GM18858 (cell line): Measurements from ENCODE around the gene RBM19.

Source experiments
- ATAC-seq: cut with Tn5 transposase; IDR thresholded peaks from one replicate; pipeline ENCODE4 v1.9.1; 2021; ENCODE audit not compliant: unreplicated experiment

The RBM19 gene

DNA sequence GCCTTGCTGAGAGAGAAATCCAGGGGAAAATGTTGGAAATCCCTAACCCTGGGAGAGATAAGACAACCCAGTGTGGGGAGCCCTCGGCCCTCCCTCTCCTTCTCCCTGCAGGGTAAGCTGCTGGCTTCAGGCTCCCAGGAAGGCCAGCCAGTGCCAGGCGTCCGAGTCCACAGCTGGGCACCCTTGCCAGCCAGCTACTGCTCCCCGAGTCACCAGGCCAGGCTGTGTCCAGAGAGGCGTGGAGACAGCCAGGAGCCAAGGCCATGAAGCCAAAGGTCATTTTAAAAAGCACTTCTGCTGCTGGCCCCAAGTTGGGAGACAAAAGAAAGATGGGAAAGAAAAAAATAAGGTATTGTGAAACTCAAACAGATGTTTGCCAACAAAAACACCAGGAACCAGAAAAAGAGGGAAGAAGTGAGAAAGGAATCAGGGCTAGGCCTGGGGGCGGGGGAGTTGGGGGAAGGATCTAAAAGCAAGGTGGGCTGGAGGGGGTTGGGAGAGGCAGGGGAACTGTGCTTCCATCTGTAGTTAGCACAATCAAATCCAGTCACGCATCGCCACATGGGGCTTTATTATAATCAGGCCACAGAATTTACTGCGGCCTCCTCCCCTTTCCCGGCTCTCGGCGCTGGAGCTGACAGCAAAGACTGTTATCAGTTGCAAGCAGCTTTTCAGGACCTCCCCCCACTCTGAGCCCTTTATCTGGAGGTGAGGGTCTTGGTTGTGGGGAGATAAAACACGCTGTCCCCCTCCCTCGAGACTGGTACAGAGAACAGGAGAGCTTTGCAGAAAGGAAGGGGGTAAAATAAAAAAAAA is 33.5 kb downstream of the RBM19 start:
- ATAC-seq, result no peak

DNA sequence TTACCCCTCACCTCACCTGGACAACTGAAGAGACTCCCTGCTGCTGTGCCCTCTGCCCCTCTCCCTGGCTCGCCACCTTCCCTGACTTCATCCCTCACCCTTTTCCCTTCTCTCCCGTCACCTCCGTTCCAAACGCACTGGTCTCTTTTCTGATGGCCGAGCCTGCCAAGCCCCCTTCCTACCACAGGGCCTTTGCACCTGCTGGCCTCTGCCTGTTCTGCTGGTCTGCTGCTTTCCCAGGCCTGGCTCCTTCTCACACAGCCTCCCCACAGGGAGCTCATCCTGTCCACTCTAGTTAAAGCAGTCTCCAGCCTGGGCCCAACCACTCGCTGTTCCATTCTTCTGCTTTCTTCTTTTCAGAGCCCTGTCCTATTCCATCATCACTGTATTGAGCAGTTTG is 34.6 kb downstream of the RBM19 start:
- ATAC-seq, result no peak

DNA sequence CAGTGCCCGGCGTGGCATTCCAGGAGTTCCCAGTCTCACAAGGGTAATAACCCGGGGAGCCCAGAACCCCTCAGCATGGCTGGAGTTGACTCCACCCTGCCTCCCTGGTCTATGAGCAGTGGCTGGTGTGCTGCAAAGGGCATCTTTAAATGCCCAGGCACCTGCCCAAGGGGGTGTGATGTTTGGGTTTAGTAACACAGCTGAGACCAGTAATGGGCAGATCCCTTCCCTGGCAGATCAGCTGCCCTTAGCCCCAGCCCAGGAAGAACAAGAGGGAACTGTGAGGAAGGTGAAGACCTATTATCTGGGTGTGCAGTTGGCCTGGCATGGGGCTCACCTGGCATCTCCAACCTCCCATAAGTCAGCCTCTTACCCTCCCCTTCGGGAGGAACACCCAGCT is 35.9 kb downstream of the RBM19 start:
- ATAC-seq, result no peak

DNA sequence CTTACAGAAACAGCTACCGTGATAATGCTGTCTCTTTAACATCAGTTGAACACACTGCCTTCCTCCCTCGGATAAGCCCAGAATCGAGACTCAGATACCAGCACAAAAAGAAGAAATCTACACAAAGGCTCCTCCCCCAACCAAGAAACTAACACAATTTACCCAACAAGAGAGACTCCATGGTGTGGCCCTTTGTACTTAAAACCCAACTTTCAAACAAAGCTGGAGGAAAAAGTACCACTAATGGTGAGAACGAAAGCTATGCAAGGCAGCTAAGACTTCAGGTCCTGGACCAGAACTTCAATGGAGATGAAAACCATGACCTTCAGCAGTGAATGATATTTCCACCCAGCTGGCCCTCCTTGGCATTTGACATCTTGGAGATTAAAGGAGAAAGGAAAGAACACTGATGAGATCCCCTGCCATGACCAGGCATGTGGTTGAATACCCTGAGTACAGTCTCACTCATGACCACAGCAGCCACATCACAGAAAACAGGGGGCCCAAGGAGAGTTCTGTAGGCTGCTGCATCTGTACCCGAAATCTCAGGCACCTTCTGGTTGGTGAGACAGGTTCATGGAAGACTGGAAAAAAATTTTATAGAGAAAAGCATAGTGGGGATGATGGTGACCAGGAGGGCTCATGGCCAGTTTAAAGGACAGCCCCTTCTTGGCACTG is 36.7 kb downstream of the RBM19 start:
- no peak for ATAC-seq

DNA sequence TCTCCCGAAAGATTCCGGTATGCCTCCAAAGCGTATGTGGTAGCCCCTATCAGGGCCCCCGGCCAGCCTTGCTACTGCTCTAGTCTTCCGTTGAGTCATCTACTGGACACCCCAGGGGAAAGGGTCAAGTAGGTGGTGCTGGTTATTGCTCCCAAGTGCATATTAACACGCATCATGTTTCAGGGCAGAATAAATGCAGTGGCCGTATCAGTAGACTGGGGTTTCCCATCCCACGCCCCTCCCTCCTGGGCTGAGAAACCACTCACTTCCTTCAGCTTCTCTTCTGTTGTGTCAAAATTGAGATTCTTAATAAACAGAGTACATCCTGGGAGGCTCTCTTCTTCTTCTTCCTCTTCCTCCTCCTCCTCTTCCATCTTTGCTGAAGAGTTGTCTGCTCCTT is 39.3 kb downstream of the RBM19 start:
- ATAC-seq, result no peak

DNA sequence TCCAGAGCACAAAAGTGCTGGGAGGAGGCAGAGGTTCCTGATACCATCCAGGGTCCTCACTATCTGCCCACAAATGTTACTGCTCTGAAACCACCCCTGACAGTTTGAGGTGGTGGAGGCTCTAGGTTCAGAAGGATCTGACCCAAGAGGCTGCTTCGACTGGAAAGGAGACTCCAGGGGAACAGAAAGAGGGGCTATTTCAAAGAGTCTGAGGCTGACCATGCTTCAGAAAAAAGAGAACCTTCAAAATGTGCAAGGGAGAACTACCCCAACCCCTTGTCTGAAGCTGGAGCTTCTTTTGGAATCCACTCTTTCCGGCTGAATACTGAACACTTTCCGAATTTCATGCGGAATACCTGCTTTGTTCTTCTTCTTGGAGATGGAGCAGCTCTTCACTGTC is 41.8 kb downstream of the RBM19 start:
- ATAC-seq, result no peak

DNA sequence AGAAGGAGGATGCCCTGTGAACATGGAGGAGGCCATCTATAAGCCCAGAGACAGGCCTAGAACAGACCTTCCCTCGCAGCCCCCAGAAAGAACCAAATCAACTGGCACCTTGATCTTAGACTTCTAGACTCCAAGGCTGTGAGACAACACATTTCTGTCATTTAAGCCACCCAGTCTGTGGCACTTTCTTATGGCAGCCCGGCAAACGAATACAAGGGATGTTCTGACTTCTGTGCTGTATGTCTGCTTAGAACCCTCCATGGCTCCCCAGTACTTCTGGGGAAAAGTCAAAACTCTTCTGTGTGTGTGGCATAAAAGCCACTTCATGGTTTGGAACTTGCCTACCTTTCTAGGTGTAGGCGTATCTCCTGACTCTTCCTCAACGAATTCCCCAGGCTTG is 42.9 kb downstream of the RBM19 start:
- no peak for ATAC-seq

DNA sequence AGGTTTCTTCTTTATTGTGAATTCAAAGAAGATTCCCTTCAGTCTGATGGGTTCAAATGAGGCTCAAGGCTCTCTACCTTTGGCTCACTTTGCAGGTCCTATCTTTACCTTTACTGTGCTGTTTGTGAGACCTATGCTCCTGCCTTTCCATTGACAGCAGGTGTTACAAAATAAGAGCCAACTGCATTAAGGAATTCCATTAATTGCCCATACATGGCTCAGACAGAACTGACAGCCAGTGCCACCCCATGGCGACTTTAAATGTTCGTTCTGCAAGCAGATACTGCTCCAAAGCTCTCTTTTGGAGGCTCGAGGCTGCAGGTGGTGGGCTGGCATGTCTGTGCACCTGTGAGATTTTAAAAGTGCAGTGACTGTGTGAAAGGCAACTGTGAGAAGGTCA is 44.7 kb downstream of the RBM19 start:
- no peak for ATAC-seq

DNA sequence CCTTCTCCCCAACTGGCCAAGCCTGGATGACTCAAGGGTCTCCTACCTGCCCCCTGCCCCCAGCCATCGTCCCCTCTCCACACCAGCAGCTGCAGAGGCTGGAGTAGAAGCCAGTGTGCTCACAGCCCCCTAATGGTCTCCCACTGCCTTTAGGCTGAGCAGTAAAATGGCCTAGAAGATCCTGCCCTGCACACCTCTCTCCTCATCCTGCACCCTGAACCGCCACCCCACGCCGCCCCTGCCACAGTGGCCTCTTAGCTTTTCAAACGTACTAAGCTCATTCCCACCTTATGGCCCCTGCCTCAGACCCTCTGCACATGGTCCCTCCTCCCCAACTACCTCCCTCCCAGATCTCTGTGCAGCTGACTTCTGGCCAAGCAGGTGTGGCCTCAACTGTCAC is 46.3 kb downstream of the RBM19 start:
- ATAC-seq, result no peak

DNA sequence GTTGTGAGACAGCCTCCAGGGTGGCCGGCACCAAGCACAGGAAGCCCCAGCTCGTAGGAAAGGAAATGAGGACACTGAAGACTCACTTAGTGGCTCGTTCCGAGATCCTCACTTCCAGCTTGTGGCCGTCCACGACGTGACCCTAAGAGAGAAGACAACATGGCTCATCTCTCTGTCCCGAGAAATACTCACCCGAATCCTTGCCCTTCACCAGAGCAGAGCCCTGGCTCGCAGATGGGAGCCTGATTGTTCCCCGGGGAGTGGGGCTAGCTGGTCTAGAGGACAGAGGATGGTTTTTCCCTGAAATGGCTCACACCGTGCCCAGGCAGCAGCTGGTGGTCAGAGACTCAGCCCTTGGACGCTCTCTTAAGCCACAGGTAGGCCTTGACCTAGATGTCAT is 47.8 kb downstream of the RBM19 start:
- ATAC-seq, result no peak

DNA sequence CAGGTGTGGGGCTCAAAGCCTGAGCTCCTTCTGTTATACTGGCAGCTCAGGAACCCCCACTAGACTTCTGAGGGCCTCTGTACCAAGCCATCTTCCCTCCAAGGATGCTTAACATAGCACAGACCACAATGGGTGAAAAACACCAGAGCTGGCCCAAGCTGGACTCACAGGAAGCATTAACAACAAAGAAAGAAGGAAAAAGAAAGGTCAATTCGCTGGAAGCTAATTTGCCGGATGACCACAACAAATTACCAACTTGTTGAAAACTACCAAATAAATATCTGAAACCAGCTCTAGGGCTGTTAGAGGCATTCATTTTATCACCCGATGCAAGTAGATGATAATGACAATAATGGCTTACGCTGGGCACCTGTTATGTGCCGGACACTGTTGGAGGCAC is 48.7 kb downstream of the RBM19 start:
- ATAC-seq, result no peak

DNA sequence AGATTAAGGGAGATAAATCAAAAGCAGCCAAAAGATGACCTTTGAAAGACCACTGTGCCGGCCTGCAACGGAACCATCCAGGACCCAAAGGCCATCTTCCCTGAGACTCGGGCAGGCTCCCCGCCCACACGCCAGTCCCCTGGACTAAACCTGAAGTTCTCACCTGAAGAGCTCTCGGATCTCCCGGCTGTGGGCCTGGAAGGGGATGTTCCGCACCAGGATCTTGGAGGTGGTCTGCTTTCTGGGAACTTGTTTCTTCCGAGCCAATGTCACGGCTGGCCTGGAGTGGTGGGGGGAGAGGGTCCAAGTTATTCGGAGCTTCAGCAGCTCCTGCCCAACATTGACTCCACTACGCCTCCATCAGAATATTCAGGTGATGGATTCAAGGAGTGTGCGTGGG is 51.3 kb downstream of the RBM19 start:
- ATAC-seq, result no peak

DNA sequence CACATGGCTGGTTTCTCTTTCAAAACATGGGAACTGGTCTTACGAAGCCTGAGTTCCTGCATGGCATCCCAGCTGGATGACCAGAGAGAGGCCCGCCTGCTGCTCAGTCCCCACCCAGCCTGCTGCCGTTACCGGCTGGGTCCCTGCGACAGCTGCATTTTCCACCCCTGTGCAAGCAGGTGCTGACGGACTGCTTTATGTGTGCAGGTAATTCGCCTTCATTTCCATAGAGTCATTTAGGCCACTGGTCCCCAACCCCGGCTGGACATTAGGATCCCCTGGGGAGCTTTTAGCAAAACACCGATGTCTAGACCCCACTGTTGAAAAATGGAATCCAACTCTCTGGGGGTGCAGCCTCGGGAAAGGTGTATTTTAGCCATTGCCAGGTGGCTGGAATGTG is 51.9 kb downstream of the RBM19 start:
- no peak for ATAC-seq

DNA sequence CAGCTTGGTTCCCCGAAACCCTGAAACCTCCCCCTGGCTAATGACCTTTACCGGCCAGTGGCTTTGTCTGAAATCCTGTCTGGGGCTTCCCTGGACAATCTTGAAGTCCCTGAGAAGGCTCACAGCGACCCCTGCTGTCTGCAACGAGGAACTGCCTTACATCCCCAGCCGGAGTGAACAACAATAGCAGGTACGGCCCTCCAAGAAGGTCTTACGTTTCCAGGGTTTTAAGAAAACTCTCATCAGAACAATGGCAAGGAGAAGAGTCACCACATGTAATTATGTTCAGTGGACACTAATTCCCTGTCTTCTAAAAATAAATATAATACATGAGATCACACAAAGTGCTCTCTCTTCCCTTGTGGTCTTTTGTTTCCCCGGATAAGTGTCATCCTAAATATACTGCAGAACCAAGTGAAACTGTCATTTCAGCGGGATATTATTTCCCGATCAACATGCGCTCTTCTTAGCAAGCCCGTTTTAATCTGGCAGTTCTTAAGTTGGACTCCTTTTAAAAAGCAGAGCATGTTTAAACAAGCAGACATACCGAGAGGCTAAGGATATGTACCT is 53.3 kb downstream of the RBM19 start:
- ATAC-seq, result no peak

DNA sequence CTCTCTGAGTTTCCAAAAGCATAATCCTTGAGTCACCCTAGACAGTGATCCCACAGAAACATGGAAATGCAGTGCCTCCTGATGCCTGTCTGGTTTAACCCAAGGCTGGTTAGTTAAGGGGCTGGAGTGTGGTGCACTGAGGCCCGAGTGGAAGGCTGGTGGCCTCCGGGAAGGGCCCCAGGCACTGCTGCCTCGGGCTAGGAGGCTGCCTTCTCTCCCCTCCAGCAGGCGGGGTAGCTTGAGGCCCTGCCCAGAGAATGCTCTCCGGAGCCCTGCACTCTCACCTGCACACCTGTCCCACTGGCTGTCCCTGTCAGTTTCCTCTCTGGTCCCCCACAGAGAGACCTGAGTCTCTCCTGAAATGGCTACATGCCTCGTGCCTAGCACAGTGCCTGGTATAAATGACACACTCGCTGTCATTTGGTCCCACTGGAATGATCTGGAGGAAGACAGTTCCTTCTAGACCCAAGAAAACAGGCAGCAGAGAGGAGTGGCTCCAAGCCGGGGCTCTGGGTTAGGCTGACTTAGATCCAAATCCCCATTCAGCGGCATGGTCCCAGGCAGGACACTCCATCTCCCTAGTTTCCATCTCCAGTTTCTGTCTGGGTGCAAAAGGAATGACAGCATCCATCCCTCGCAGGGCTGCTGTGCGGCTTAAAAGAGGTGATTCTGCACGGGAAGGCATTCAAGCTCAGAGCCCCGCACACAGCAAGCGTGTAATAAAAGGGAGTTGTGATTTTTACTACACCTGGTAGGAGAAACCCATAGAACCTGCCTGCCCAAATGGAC is 54.0 kb downstream of the RBM19 start:
- ATAC-seq, result no peak

DNA sequence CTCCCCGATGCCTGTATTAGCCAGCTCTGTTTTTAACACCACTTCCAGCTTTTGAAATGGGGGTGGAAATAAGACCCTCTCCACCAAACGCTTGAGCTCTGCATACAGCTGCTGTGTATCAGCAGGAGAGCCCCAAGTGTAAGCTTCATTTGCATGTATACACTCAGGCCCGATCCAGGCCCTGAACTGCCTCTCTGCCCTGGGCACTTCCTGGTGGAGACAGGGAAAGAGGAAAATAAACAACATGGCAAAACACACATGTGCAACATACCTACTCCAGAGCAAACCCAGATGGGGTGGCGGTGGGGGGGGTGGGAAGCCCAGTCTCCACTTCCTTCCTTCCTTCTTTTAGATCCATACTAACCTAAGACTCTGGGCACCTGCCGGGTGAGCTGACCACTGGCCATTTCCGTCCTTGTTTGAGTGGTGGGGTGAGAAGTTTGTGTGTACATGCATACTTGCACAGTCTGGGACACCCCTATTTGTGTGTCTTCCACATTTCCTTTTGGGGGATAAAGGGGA is 55.3 kb downstream of the RBM19 start:
- ATAC-seq, result no peak

DNA sequence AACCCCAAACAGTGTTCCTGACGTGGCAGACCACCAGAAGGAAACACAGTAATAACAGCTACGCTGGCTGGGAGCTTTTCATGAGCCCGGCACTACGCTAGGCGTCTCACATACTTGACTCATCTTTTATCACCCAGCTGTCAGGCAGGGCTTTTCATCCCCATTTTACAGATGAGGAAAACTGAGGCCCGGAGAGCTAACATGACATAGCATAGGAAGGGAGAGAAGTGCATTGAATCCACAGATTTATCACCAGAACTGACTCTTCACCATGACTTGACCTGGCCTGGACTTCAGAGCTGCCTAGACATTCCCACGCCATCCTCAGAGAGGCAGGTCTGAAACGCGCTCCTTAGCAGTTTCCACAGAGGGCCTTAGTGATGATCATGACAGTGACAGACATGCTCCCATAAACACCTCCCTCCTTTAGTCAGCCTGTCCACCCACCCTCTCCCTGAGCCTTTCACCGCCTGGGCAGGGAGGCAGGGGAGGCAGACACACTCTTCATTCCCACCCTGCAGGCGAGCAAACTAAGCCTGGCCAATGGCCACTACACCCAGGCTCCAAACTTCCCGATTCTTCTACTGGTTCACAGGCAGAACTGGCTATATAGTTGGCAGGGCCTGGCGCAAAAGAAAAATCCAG is 56.2 kb downstream of the RBM19 start:
- no peak for ATAC-seq

DNA sequence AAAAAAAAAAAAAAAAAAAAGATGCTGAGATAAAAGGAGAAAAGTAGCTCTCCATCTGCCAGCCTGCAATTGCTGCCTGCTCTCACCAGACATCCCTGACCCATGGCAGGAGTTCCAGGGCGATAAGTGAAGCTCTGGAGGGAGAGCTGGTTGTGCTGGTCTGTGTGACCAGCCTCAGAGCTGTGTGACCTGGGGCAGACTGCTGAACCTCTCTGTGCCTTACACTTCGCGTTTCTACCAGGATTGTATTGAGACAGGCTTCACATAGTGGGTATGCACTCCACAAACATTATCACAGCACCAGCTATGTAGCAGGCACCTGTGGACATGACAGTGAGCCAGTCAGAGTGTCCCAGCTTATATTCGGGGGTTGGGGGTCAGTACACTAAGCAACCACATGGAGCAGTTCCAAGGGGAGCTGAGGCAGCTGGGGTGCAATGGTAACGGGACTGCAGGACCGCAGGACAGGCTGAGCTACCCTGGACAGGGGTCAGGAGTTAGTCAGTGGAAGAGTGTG is 57.5 kb downstream of the RBM19 start:
- ATAC-seq, result no peak

DNA sequence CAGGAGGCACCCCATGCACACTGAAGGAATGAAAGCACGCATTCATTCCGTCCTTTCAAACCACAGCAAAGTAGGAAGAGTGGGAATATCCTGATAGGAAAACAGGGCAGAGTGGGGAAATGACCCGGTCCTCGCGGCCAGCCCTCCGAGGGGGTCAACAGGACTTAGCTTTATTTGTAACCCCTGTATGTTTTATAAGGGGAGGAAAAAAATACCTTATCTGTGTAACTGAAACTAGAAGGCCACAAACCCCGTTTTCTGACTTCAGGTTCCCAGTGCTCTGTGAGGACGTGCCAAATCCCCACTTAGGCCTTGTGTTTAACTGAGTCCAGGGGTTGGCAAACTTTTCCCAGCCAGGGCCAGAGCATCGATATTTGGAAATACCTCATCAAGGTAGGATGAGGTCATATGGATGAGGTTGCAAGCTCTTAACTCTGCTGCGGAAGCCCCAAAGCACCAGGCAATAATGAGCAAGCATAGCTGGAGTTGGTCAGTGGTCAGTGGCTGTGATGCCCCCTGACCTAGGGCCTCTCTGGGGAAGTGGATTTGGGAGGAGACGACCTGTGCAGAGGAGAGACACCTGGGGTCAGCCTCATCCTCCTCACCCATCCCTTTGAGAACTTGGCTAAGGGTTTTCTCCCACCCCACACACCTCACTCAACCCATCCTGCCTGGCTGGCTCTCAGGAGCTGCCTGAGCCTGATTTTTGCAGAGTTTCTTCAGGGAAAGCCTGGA is 58.5 kb downstream of the RBM19 start:
- ATAC-seq, result no peak
